Cardiac muscle cell (in vitro differentiated cells and primary cell): Measurements from ENCODE around the gene PLVAP. TPM values are rescaled to one million over a fixed set of nuclear protein-coding genes. Genes with fewer than 3 reads are reported as not detected.

Experiments used
- DNase-seq, 2 donors: peaks; one replicate each; pipeline versions ENCODE4 v3.0.0 to v3.0.0-alpha.2; 2010 to 2017; ENCODE audit warnings: low read depth in 1 of 2, low spot score in 1 of 2
- H3K27ac ChIP-seq: fragments of 200-600 bp; sonication (generic); 2 replicates; pipeline ENCODE4 v1.5.1; 2016
- H3K27me3 ChIP-seq: fragments of 200-600 bp; sonication (generic); 2 replicates; pipeline ENCODE4 v1.6.0; 2016; ENCODE audit warnings: control low read depth
- H3K36me3 ChIP-seq: fragments of 200-600 bp; sonication (generic); 2 replicates; pipeline ENCODE4 v1.5.1; 2016; ENCODE audit warnings: control low read depth
- H3K4me1 ChIP-seq: fragments of 200-600 bp; sonication (generic); 2 replicates; pipeline ENCODE4 v1.8.1; 2017; ENCODE audit warnings: low read depth, mild to moderate bottlenecking, mixed run types
- H3K4me3 ChIP-seq: fragments of 200-600 bp; sonication (generic); 2 replicates; pipeline ENCODE4 v1.5.1; 2016; ENCODE audit warnings: mild to moderate bottlenecking
- H3K9me3 ChIP-seq: fragments of 200-600 bp; sonication (generic); 2 replicates; pipeline ENCODE4 v1.5.1; 2017; ENCODE audit warnings: low read depth, mild to moderate bottlenecking, control low read depth
- CTCF ChIP-seq: IDR thresholded peaks from 2 replicates; pipeline ENCODE4 v1.5.1; 2012; ENCODE audit warnings: low read depth, mild to moderate bottlenecking, low read length
- polyA plus RNA-seq: library from polyadenylated mRNA; unstranded; fragments of >200 nt; fragmentation: Nextera tagmentation; extraction: Ambion mirVana; gene quantifications from 2 replicates; pipeline ENCODE4 v1.2.1, GENCODE V29; 2016
- total RNA-seq: library from RNA; depleted of rRNA; stranded (reverse); fragments of >200 nt; gene quantifications from 2 replicates; pipeline ENCODE4 v1.2.3, GENCODE V29; 2016

Gene PLVAP
- total and polyA plus RNA-seq, 2 experiments from 2014 or later, result 4.2 to 4.3 TPM

GRCh38 chr19:17329366-17330261 lies 47.5 kb downstream of the PLVAP start:
- no peaks in the 10 kb centered on the region for H3K9me3 ChIP-seq
- peaks cover 4% of the 10 kb centered on the region for H3K4me1 ChIP-seq
- H3K27me3 ChIP-seq, result peaks cover 13% of the 10 kb centered on the region
- DNase-seq, result no peak
- H3K4me3 ChIP-seq, result no peak overlapping the region
- no peak for TF ChIP-seq CTCF
- H3K36me3 ChIP-seq, result no peaks in the 10 kb centered on the region
- no peak overlapping the region for H3K27ac ChIP-seq

GRCh38 chr19:17328517-17329365 lies 48.4 kb downstream of the PLVAP start:
- Histone ChIP-seq H3K4me1 (peaks cover 4% of the 10 kb centered on the region), H3K36me3 (no peaks in the 10 kb centered on the region), H3K9me3 (no peaks in the 10 kb centered on the region), H3K27ac (no peak overlapping the region), H3K4me3 (peak overlapping the region; percentile 48), H3K27me3 (peaks cover 13% of the 10 kb centered on the region)
- TF ChIP-seq CTCF, result no peak
- DNase-seq, result no peak

GRCh38 chr19:17327654-17328516 lies 49.3 kb downstream of the PLVAP start:
- peak overlapping the region; percentile 48 for H3K4me3 ChIP-seq

GRCh38 chr19:17327068-17327653 lies 50.0 kb downstream of the PLVAP start:
- no peak overlapping the region for H3K4me3 ChIP-seq
- H3K27me3 ChIP-seq, result peaks cover 13% of the 10 kb centered on the region
- no peak overlapping the region for H3K27ac ChIP-seq

More at GRCh38 chr19:17327654-17328516, 49.3 kb downstream of the PLVAP start:
- peak overlapping the region; percentile 43 for H3K27ac ChIP-seq
- no peaks in the 10 kb centered on the region for H3K9me3 ChIP-seq
- no peaks in the 10 kb centered on the region for H3K36me3 ChIP-seq
- peak; percentile 64 for TF ChIP-seq CTCF
- peaks cover 13% of the 10 kb centered on the region for H3K27me3 ChIP-seq
- H3K4me1 ChIP-seq, result peaks cover 4% of the 10 kb centered on the region
- peak; percentile 83 to 89 for DNase-seq

More at GRCh38 chr19:17327068-17327653, 50.0 kb downstream of the PLVAP start:
- TF ChIP-seq CTCF, result no peak
- Histone ChIP-seq H3K4me1 (peaks cover 4% of the 10 kb centered on the region), H3K9me3 (no peaks in the 10 kb centered on the region), H3K36me3 (no peaks in the 10 kb centered on the region)
- DNase-seq, result no peak
